ENCODE results near the gene PTPRN2.
"Not testable (repeated sequence)": the region's sequence is repeated elsewhere in the genome, so short reads cannot be mapped to it uniquely, and the experiment has no call there.

The PTPRN2 gene

DNA sequence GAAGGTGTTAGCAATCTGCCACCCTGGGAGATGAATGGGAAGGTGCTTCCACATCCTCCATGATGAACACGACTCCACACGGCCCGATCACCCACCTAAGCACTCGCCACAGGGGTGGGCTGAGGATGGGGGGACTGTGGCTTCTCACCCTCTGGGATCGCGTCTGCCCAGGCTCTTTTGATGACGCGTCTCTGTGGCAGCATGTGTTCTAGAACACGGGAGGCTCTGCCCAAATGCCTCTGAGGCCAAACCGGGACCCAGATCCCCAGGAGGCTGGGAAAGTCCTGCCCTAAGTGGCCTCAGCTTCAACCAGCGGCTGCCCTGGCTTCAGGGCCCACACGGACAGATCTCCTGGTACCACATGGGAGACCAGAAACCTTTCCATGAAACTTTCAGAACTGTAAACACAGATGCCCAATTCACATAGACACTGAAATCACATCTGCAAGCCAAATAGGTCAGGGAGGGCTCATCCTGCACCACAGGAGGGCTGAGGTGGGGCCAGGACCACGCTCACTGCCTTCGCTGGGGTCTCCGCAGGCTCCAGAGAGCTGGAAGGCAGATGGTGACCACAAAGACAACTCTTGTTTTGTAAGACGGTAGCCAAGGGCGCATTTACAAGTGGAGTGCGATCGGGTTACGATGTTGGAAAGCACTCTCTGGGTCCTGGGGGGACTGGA lies 200.6 kb downstream of the PTPRN2 start:
- Histone ChIP-seq H3K4me1 (ENCODE audit: insufficient read depth, low read length) (no peaks in the 10 kb centered on the region), H3K27me3 (ENCODE audit: control insufficient read depth in 1 of 2, insufficient read depth in 2 of 2, low read length in 2 of 2) (peaks cover 0 to 7% of the 10 kb centered on the region in 2 donors), H3K36me3 (ENCODE audit: insufficient read depth, low read length) (no peaks in the 10 kb centered on the region), H3K27ac (ENCODE audit: low read depth, low read length) (no peak overlapping the region), H3K4me3 (ENCODE audit: low read depth in 1 of 2, low read length in 2 of 2) (no peak overlapping the region), H3K9ac (ENCODE audit: low read length) (no peak overlapping the region), H3K9me3 (ENCODE audit: low read length) (no peaks in the 10 kb centered on the region)

DNA sequence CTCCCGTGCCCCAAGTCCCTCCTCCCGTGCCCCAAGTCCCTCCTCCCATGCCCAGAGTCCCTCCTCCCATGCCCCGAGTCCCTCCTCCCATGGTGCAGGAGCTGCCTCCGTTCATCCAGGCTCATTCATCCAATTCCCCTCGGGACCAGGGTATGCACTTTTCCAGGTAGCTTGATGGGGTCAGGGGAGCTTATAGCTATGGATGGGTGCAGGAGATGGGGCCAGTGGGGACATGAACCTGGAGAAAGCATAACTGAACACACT lies 201.3 kb downstream of the PTPRN2 start:
- H3K36me3 ChIP-seq (ENCODE audit: insufficient read depth, low read length): no peaks in the 10 kb centered on the region
- no peak overlapping the region for H3K27ac ChIP-seq (ENCODE audit: low read depth, low read length)
- peaks cover 0 to 7% of the 10 kb centered on the region in 2 donors for H3K27me3 ChIP-seq (ENCODE audit: control insufficient read depth in 1 of 2, insufficient read depth in 2 of 2, low read length in 2 of 2)
- H3K9ac ChIP-seq (ENCODE audit: low read length): no peak overlapping the region
- H3K4me1 ChIP-seq (ENCODE audit: insufficient read depth, low read length): no peaks in the 10 kb centered on the region
- H3K9me3 ChIP-seq (ENCODE audit: low read length): no peaks in the 10 kb centered on the region
- H3K4me3 ChIP-seq (ENCODE audit: low read depth in 1 of 2, low read length in 2 of 2): no peak overlapping the region

DNA sequence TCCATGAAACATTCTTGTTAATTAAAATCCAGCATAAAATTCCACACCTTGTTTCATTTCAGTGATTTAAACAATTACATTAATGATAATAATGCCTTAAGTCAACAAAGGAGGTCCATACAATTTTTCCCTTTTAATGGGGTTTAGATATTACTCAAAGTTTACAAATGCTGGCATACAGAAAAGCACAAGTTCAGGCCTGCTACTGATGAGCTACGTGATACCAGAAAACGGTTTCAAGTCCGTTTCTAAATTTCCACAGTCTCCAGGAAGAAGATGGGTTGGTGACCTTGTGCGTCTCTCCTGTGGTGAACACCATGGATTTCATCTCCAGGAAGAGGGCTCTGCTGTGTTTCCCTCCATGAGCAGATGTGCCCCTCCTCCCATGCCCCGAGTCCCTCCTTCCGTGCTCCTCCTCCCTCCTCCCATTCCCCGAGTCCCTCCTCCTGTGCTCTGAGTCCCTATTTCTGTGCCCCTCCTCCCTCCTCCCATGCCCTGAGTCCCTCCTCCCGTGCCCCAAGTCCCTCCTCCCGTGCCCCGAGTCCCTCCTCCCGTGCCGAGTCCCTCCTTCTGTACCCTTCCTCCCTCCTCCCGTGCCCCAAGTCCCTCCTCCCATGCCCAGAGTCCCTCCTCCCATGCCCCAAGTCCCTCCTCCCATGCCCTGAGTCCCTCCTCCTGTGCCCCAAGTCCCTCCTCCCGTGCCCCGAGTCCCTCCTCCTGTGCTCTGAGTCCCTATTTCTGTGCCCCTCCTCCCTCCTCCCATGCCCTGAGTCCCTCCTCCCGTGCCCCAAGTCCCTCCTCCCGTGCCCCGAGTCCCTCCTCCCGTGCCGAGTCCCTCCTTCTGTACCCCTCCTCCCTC lies 201.9 kb downstream of the PTPRN2 start:
- H3K36me3 ChIP-seq (ENCODE audit: insufficient read depth, low read length); H3K4me3 ChIP-seq (ENCODE audit: low read depth in 1 of 2, low read length in 2 of 2); H3K9ac ChIP-seq (ENCODE audit: low read length); H3K27me3 ChIP-seq (ENCODE audit: control insufficient read depth in 1 of 2, insufficient read depth in 2 of 2, low read length in 2 of 2); H3K9me3 ChIP-seq (ENCODE audit: low read length); H3K27ac ChIP-seq (ENCODE audit: low read depth, low read length); H3K4me1 ChIP-seq (ENCODE audit: insufficient read depth, low read length): not testable (repeated sequence)

GRCh38 chr7:158384746-158385145 lies 202.9 kb downstream of the PTPRN2 start:
- Histone ChIP-seq H3K36me3 (ENCODE audit: insufficient read depth, low read length) (no peaks in the 10 kb centered on the region), H3K9ac (ENCODE audit: low read length) (no peak overlapping the region), H3K27ac (ENCODE audit: low read depth, low read length) (no peak overlapping the region), H3K4me1 (ENCODE audit: insufficient read depth, low read length) (no peaks in the 10 kb centered on the region), H3K9me3 (ENCODE audit: low read length) (no peaks in the 10 kb centered on the region), H3K4me3 (ENCODE audit: low read depth in 1 of 2, low read length in 2 of 2) (no peak overlapping the region), H3K27me3 (ENCODE audit: control insufficient read depth in 1 of 2, insufficient read depth in 2 of 2, low read length in 2 of 2) (peaks cover 0 to 7% of the 10 kb centered on the region in 2 donors)

DNA sequence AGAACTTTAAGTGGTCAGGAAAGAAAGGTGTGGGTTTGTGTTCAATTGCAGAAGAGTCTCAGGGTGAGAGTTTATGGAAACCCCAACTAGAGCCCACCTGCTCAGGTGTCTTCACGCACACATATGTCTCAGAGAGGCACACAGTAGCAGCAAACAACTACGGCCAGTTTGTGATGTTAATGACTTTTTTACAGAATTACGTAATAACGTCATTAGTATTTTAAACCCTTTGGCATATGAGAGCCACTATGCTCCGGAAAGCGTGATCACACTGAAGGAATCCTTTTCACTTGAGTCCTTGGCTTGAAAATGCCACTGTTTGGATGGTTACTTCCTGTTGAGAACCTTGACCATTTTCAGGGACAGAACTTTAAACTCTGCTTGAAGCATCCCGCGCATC lies 204.0 kb downstream of the PTPRN2 start:
- no peak overlapping the region for H3K4me3 ChIP-seq (ENCODE audit: low read depth in 1 of 2, low read length in 2 of 2)
- H3K27me3 ChIP-seq (ENCODE audit: control insufficient read depth in 1 of 2, insufficient read depth in 2 of 2, low read length in 2 of 2): peaks cover 0 to 7% of the 10 kb centered on the region in 2 donors
- no peaks in the 10 kb centered on the region for H3K36me3 ChIP-seq (ENCODE audit: insufficient read depth, low read length)
- no peaks in the 10 kb centered on the region for H3K4me1 ChIP-seq (ENCODE audit: insufficient read depth, low read length)
- no peak overlapping the region for H3K9ac ChIP-seq (ENCODE audit: low read length)
- H3K9me3 ChIP-seq (ENCODE audit: low read length): no peaks in the 10 kb centered on the region
- no peak overlapping the region for H3K27ac ChIP-seq (ENCODE audit: low read depth, low read length)

DNA sequence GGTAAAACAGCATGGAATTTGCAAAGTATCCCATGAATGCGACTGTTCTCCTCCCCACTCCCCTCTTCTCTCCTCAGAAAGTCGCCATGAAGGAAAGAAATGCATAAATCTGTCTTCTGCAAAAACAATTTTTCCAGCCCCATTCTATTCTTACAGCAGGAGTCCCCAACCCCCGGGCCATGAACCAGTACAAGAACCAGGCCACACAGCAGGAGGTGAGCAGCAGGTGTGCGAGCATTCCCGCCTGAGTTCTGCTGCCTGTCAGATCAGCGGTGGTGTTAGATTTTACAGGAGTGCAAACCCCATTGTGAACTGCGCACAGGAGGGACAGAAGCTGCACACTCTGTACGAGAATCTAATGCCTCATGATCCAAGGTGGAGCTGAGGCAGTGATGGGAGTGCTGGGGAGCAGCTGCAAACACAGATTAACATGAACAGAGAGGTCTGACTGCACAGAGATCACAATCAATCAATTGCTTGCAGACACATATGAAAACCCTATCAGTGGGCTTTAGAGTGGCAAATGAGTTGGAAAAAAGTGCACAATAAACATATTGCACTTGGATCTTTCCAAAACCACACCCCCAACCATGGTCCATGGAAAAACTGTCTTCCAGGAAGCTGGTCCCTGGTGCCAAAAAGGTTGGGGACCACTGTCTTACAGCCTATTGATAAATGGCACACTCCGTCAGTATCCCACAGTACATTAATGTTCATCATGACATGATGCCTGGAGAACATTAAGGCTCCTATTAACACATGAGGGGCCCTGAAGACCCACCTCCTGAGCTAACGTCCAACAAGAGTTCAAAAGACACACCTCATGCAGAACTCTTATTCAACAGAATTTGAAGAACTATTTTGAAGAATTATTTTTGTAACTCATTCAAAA lies 205.0 kb downstream of the PTPRN2 start:
- Histone ChIP-seq H3K9me3 (ENCODE audit: low read length) (no peaks in the 10 kb centered on the region), H3K36me3 (ENCODE audit: insufficient read depth, low read length) (no peaks in the 10 kb centered on the region)

DNA sequence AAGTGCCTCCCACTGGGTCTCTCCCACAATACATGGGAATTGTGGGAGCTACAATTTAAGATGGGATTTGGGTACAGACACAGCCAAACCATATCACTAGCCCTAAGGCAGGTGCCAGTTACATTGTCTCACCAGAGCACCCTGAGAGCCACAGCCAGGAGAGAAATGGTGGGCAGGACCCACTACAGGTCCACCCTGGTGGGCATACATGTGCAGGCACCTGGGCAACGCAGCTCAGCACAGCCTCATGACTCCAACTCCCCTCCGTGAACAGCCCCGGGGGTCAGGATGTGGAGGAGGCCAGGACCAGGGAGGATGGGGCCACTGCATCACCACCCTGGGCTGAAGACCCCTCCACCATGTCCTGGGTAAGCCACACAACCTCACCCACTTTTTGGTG lies 205.7 kb downstream of the PTPRN2 start:
- Histone ChIP-seq H3K4me1 (ENCODE audit: insufficient read depth, low read length) (no peaks in the 10 kb centered on the region), H3K27ac (ENCODE audit: low read depth, low read length) (no peak overlapping the region), H3K36me3 (ENCODE audit: insufficient read depth, low read length) (no peaks in the 10 kb centered on the region), H3K9me3 (ENCODE audit: low read length) (no peaks in the 10 kb centered on the region), H3K27me3 (ENCODE audit: control insufficient read depth in 1 of 2, insufficient read depth in 2 of 2, low read length in 2 of 2) (peaks cover 0 to 7% of the 10 kb centered on the region in 2 donors), H3K4me3 (ENCODE audit: low read depth in 1 of 2, low read length in 2 of 2) (no peak overlapping the region), H3K9ac (ENCODE audit: low read length) (no peak overlapping the region)

More for the DNA sequence above, 205.0 kb downstream of the PTPRN2 start:
- Histone ChIP-seq H3K4me1 (ENCODE audit: insufficient read depth, low read length) (no peaks in the 10 kb centered on the region), H3K27me3 (ENCODE audit: control insufficient read depth in 1 of 2, insufficient read depth in 2 of 2, low read length in 2 of 2) (peaks cover 0 to 7% of the 10 kb centered on the region in 2 donors), H3K9ac (ENCODE audit: low read length) (no peak overlapping the region), H3K27ac (ENCODE audit: low read depth, low read length) (no peak overlapping the region), H3K4me3 (ENCODE audit: low read depth in 1 of 2, low read length in 2 of 2) (no peak overlapping the region)

GRCh38 chr7:158378978-158379377 lies 208.6 kb downstream of the PTPRN2 start:
- Histone ChIP-seq H3K27ac (ENCODE audit: low read depth, low read length) (no peak overlapping the region), H3K9me3 (ENCODE audit: low read length) (no peaks in the 10 kb centered on the region), H3K27me3 (ENCODE audit: control insufficient read depth in 1 of 2, insufficient read depth in 2 of 2, low read length in 2 of 2) (no peaks in the 10 kb centered on the region), H3K9ac (ENCODE audit: low read length) (no peak overlapping the region), H3K4me3 (ENCODE audit: low read depth in 1 of 2, low read length in 2 of 2) (no peak overlapping the region), H3K4me1 (ENCODE audit: insufficient read depth, low read length) (no peaks in the 10 kb centered on the region), H3K36me3 (ENCODE audit: insufficient read depth, low read length) (no peaks in the 10 kb centered on the region)

DNA sequence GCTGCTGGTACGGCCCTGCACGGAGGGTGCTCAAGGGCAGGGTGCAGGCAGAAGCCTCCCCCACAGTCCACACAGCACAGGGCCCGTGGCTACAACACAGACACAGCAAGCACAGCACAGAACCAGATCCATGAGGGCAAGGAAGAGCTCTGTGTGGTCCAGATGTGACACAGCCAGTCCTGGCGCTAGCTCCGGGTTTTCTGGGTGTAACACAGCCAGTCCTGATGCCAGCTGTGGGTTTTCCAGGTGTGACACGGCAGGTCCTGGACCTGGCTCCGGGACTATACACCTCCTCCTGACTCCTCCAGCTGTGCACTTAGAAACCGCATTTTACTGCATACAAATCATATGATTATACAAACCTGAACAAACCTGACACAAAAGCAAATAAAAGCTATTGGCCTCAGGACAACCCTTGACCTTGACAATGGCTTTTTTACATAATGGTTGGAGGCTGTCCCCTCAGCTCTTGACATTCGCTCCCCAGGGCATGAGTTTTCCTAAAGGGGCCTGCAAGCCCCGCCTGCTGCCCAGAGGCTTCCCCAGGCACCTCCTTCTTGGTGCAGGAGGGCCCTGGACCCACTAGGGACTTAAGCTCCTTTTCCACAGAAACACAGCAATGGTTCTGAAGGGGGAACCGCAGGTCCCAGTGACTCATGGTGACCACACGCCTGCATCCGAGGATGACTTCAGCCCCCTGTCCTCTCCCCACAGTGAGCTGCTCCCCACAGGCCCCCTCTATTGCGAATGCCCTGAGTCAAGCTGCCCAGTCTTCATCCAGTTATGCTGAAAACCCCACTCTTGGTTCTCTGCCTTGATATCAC lies 209.6 kb downstream of the PTPRN2 start:
- Histone ChIP-seq H3K9me3 (ENCODE audit: low read length) (no peaks in the 10 kb centered on the region), H3K36me3 (ENCODE audit: insufficient read depth, low read length) (no peaks in the 10 kb centered on the region)

DNA sequence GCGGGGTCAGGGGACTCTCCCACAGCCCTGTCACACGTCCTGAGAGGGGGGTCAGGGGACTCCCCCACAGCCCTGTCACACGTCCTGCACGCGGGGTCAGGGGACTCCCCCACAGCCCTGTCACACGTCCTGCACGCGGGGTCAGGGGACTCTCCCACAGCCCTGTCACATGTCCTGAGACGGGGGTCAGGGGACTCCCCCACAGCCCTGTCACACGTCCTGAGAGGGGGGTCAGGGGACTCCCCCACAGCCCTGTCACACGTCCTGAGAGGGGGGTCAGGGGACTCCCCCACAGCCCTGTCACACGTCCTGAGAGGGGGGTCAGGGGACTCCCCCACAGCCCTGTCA lies 210.8 kb downstream of the PTPRN2 start:
- H3K4me3 ChIP-seq (ENCODE audit: low read depth in 1 of 2, low read length in 2 of 2); H3K9me3 ChIP-seq (ENCODE audit: low read length); H3K27ac ChIP-seq (ENCODE audit: low read depth, low read length); H3K36me3 ChIP-seq (ENCODE audit: insufficient read depth, low read length); H3K9ac ChIP-seq (ENCODE audit: low read length); H3K4me1 ChIP-seq (ENCODE audit: insufficient read depth, low read length); H3K27me3 ChIP-seq (ENCODE audit: control insufficient read depth in 1 of 2, insufficient read depth in 2 of 2, low read length in 2 of 2): not testable (repeated sequence)

More for the DNA sequence above, 209.6 kb downstream of the PTPRN2 start:
- H3K27me3 ChIP-seq (ENCODE audit: control insufficient read depth in 1 of 2, insufficient read depth in 2 of 2, low read length in 2 of 2): no peaks in the 10 kb centered on the region
- no peak overlapping the region for H3K27ac ChIP-seq (ENCODE audit: low read depth, low read length)
- no peaks in the 10 kb centered on the region for H3K4me1 ChIP-seq (ENCODE audit: insufficient read depth, low read length)
- no peak overlapping the region for H3K9ac ChIP-seq (ENCODE audit: low read length)
- no peak overlapping the region for H3K4me3 ChIP-seq (ENCODE audit: low read depth in 1 of 2, low read length in 2 of 2)

All from muscle layer of colon (tissue), 2 donors.